Breast epithelium (tissue), 3 donors: ENCODE measurements around the gene HGS.

Experiments used
- CTCF ChIP-seq, 3 donors: fragments of 450-650 bp; IDR thresholded peaks; one replicate each; pipeline ENCODE4 v1.5.1; 2016 to 2017; ENCODE audit warnings: antibody characterized with exemption in 3 of 3, mild to moderate bottlenecking in 3 of 3, moderate library complexity in 3 of 3
- POLR2A ChIP-seq: fragments of 450-650 bp; IDR thresholded peaks from one replicate; pipeline ENCODE4 v1.6.1; 2016; ENCODE audit warnings: antibody characterized with exemption, mild to moderate bottlenecking, moderate library complexity
- POLR2AphosphoS5 ChIP-seq, 3 donors: sonication (generic); formaldehyde crosslinking; IDR thresholded peaks; one replicate each; pipeline ENCODE4 v1.6.1; 2017; ENCODE audit warnings: antibody characterized with exemption in 3 of 3

- TF ChIP-seq CTCF (IDR thresholded peaks at IDR 0.05) = no peak
- no peak for TF ChIP-seq POLR2A
- TF ChIP-seq POLR2AphosphoS5 (IDR thresholded peaks at IDR 0.05) = no peak
These were observed 38.5 kb upstream of the HGS start for GRCh38 chr17:81644976-81645952.
